Activated T-cell treated with anti-CD3 and anti-CD28 coated beads, Interleukin-2, amount 50 U/mL, for 24 hours (primary cell): ENCODE data around the gene DCLK2.
"Not testable (repeated sequence)": the region's sequence is repeated elsewhere in the genome, so short reads cannot be mapped to it uniquely, and the experiment has no call there.

Experiments used
- DNase-seq: peaks from one replicate; pipeline ENCODE4 v3.0.0-alpha.2; 2020
- H3K27ac Mint-ChIP-seq: 2 replicates; pipeline ENCODE4 v1.8.0; 2020; ENCODE audit warnings: mild to moderate bottlenecking, mixed read lengths
- H3K27me3 Mint-ChIP-seq: 2 replicates; pipeline ENCODE4 v1.8.0; 2020; ENCODE audit warnings: mixed read lengths
- H3K36me3 Mint-ChIP-seq: 2 replicates; pipeline ENCODE4 v1.8.0; 2020; ENCODE audit warnings: low read depth, mixed read lengths
- H3K4me1 Mint-ChIP-seq: 2 replicates; pipeline ENCODE4 v1.8.0; 2020; ENCODE audit warnings: low read depth, mixed read lengths
- H3K4me3 Mint-ChIP-seq: 2 replicates; pipeline ENCODE4 v1.8.0; 2020; ENCODE audit warnings: mild to moderate bottlenecking, moderate library complexity, mixed read lengths
- H3K9me3 Mint-ChIP-seq: 2 replicates; pipeline ENCODE4 v1.8.0; 2020; ENCODE audit warnings: mixed read lengths

DCLK2 gene

DNA sequence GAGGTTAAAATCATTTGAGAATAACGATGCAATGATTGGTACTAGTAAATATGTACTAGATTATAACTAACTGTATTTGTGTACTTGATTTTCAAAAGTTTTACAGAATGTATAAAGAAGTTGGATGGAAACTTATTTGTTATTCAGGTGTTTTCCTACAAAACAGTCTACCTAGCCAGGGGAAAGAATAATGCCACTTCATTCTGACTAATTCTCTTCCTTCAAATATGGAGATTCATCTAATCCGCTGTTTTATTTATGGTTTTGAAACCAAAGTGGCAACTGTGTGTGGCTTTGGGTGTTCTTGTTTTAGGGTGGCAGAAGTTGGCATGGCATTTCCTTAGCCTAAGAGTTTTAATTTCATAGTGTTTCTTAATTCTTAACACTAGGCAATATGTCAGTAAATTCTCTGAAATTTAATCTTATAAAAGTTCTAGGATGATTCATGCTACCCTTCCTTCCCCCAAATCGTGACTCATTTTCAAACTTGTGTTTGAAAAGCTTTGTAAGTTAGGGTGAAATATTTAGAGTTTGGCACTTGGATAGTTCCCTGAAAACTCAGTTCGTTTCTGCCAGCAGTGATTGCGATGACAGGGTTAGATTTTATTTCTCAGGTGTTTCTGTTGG lies 62.6 kb downstream of the DCLK2 start:
- Mint-ChIP-seq H3K4me3 (no peak overlapping the region), H3K36me3 (no peaks in the 10 kb centered on the region), H3K27ac (no peak overlapping the region), H3K27me3 (peaks cover 10% of the 10 kb centered on the region), H3K9me3 (peaks cover 2% of the 10 kb centered on the region), H3K4me1 (peaks cover 6% of the 10 kb centered on the region)
- no peak for DNase-seq

DNA sequence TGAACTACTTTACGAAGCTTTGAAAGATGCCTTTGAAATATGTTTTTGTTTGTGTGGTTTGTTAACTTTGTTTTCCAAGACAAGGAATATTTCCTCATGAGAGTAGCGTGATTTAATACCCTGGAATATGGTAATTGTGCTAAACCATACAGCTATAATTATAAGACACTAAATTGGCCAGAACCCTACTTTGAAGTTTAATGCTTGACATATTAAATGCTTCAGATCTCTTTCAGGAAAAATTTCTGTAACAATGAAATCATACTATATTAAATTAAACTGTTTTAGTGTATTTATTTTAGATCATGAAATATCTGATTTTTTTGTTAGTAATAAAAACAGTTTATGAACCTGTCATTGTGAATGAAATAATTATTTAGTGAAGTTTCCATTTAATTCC lies 63.5 kb downstream of the DCLK2 start:
- no peaks in the 10 kb centered on the region for H3K36me3 Mint-ChIP-seq
- H3K27ac Mint-ChIP-seq: no peak overlapping the region
- no peak overlapping the region for H3K4me3 Mint-ChIP-seq
- peaks cover 2% of the 10 kb centered on the region for H3K9me3 Mint-ChIP-seq
- no peak for DNase-seq
- H3K27me3 Mint-ChIP-seq: peaks cover 10% of the 10 kb centered on the region
- H3K4me1 Mint-ChIP-seq: peaks cover 6% of the 10 kb centered on the region

DNA sequence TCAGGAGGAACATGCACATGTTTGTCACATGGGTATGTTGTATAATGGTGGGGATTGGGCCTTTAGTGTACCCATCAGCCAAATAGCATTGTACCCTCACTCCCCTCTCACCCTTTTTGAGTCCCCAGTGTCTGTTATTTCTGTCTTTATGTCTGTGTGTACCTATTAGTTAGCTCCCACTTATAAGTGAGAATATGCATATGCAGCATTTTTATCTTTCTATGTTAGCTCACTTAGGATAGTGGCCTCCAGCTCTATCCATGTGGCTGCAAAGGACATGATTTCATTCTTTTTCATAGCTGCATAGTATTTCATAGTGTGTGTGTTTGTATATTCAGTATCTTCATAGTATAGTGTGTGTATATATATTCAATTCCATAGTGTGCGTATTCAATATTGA lies 64.6 kb downstream of the DCLK2 start:
- Mint-ChIP-seq H3K27ac (no peak overlapping the region), H3K4me1 (peaks cover 6% of the 10 kb centered on the region), H3K36me3 (no peaks in the 10 kb centered on the region), H3K27me3 (peaks cover 10% of the 10 kb centered on the region), H3K4me3 (no peak overlapping the region), H3K9me3 (peaks cover 2% of the 10 kb centered on the region)
- no peak for DNase-seq

DNA sequence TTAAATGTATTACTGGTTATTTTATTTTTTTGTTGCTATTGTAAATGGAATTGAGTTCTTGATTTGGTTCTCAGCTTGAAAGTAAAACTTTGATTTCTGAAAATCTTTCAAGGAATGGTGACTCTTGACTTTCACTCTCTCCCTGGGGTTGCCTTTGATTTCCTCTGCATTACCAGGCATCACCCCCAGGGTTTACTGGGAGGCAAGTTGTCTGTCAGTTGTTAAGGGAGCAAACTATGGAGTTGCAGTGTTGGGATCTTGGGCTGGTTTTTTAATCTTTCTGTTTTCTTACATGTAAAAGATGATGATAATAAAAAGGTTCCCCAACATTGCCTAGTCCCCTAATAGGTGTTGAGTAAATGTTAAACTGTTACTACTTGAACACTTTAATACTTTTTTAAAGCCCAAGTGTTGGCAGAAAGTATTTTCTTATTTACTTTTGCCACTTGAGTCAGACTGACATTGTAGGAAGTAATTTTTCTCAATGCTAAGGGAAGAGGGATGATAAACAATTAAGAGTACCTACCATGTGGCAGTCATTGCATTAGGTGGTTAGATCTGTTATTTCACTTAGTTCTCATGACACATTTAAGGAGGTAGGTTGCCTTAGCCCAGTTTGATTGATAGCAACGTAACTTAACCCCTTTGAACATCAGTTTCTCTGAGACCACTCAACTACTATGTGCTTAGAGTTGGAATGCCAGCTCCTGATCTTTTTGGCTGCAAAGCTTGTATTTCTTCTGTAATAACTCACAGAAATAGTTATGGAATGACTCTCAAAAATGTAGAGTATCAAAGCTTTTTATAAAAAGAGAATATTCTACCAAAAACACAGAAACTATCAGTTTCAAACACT lies 67.1 kb downstream of the DCLK2 start:
- H3K36me3 Mint-ChIP-seq: no peaks in the 10 kb centered on the region
- no peak for DNase-seq
- no peak overlapping the region for H3K27ac Mint-ChIP-seq
- peaks cover 6% of the 10 kb centered on the region for H3K4me1 Mint-ChIP-seq
- peaks cover 13% of the 10 kb centered on the region for H3K27me3 Mint-ChIP-seq
- H3K4me3 Mint-ChIP-seq: no peak overlapping the region
- peaks cover 2% of the 10 kb centered on the region for H3K9me3 Mint-ChIP-seq

DNA sequence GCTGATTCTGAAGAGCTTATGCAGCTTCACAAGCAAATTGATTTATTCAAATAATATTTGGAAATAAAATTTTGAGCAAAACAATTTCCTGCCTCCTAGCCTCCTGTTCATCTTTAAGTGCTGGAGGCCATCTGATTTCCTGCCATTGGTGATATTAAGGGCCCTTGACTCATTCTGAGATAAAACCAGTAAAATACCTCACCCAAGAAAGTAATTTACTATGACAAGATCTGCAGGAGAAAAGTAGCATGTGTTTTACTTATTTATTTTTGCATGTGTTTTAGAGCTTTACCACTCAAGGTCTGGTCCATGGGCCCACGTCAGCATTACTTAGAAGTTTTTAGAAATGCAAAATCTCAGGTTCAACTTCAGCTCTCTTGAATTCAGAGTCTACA lies 67.7 kb downstream of the DCLK2 start:
- H3K4me3 Mint-ChIP-seq: no peak overlapping the region
- peaks cover 13% of the 10 kb centered on the region for H3K27me3 Mint-ChIP-seq
- H3K36me3 Mint-ChIP-seq: no peaks in the 10 kb centered on the region
- DNase-seq: no peak
- peaks cover 4% of the 10 kb centered on the region for H3K4me1 Mint-ChIP-seq
- no peak overlapping the region for H3K27ac Mint-ChIP-seq
- peaks cover 2% of the 10 kb centered on the region for H3K9me3 Mint-ChIP-seq

DNA sequence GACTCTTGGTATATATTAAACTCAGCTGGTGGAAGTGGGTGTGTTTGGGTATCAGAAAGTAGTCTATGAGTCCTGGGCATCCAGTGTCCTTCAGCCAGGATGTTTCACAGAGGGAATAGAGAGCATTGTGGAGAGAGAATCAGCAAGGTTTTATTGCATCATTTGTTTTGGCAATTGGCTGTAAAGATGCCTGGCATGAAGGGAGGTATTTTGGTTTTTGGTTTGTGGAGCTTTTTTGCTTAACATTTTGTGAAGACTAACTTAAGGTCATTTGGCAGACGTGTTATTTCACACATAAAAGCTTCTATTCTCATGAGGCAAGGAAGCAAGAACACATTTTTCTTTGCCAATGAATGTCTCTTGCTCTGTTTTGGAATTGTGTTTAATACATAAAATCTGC lies 71.1 kb downstream of the DCLK2 start:
- Mint-ChIP-seq H3K27me3 (peaks cover 11% of the 10 kb centered on the region), H3K9me3 (no peaks in the 10 kb centered on the region), H3K36me3 (no peaks in the 10 kb centered on the region), H3K27ac (no peak overlapping the region), H3K4me3 (no peak overlapping the region), H3K4me1 (no peaks in the 10 kb centered on the region)
- DNase-seq: no peak

DNA sequence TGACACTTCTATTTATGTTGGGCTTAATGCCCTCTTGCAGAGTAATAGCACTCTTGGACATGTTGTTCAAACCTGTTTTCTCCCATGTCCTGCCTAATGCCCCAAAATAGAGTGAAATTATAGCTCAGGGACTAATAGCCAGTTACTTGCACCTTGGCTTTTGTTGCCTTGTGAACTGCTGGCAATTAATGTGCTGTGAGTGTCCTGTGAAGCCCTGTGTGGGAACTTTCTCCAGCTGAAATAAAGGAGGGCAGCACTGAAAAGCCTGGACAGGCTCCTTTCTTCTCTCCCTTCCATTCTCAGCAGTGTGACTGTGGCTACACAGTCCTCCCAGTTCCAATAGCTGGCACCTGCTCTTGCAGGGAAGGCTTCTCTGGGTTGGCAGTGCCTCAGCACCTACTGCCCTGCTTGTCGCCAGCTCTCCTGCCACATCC lies 72.4 kb downstream of the DCLK2 start:
- H3K27ac Mint-ChIP-seq: no peak overlapping the region
- H3K4me1 Mint-ChIP-seq: no peaks in the 10 kb centered on the region
- H3K27me3 Mint-ChIP-seq: peaks cover 3% of the 10 kb centered on the region
- no peak overlapping the region for H3K4me3 Mint-ChIP-seq
- DNase-seq: no peak
- no peaks in the 10 kb centered on the region for H3K36me3 Mint-ChIP-seq
- H3K9me3 Mint-ChIP-seq: no peaks in the 10 kb centered on the region

DNA sequence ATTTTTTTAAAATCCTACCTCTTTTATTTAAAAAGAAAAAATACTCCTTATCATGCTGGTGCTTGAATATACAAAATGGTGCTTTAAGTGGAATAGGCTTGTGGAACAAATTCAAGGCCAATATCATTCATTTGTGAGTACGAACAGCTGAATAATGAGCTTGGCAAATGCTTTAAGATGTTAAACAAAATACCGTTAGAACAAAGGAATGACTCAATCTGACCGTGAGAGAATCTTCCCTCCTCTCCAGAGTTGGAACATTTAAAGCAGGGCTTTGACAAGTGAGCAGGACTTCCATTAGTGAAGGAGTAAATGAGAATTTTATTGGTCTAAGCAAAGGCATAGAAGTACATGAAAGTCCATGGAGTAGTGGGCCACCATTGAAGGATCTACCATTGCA lies 74.5 kb downstream of the DCLK2 start:
- Mint-ChIP-seq H3K27me3 (peaks cover 3% of the 10 kb centered on the region), H3K4me1 (no peaks in the 10 kb centered on the region), H3K27ac (no peak overlapping the region), H3K36me3 (no peaks in the 10 kb centered on the region), H3K4me3 (no peak overlapping the region), H3K9me3 (no peaks in the 10 kb centered on the region)
- no peak for DNase-seq

DNA sequence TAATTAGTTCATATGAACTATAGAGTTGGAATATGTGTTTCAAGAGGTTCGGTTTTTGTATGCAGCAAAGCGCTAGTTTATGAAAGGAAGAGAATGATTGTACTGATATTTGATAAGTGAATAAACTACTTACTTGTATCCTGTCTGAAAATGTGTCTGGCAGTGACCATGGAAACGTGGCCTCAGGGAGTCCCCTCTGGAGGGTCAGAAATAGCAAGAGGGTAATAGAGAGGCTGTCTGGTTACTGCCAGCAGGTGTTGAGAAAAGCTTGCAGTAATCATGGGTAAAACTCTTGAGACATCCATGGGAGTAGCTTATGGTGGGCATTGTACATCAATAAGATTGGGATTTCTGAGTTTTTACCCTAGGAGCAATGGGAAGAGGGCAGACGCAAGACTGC lies 77.1 kb downstream of the DCLK2 start:
- no peaks in the 10 kb centered on the region for H3K4me1 Mint-ChIP-seq
- no peaks in the 10 kb centered on the region for H3K27me3 Mint-ChIP-seq
- H3K36me3 Mint-ChIP-seq: no peaks in the 10 kb centered on the region
- DNase-seq: no peak
- no peak overlapping the region for H3K4me3 Mint-ChIP-seq
- no peaks in the 10 kb centered on the region for H3K9me3 Mint-ChIP-seq
- H3K27ac Mint-ChIP-seq: no peak overlapping the region

DNA sequence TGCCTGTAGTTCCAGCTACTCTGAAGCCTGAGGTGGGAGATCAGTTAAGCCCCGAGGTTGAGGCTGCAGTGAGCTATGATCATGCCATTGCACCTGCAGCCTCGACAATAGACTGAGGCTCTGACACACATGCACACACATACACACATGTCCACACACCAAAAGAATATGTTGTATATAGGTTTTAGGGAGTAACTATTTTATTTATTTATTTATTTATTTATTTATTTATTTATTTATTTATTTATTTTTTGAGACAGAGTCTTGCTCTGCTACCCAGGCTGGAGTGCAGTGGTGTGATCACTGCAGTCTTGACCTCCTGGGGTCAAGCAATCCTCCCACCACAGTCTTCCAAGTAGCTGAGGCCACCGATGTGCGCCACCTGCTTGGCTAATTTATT lies 78.3 kb downstream of the DCLK2 start:
- Mint-ChIP-seq H3K27ac (no peak overlapping the region), H3K4me3 (no peak overlapping the region), H3K36me3 (no peaks in the 10 kb centered on the region), H3K27me3 (no peaks in the 10 kb centered on the region), H3K4me1 (no peaks in the 10 kb centered on the region), H3K9me3 (no peaks in the 10 kb centered on the region)
- no peak for DNase-seq

DNA sequence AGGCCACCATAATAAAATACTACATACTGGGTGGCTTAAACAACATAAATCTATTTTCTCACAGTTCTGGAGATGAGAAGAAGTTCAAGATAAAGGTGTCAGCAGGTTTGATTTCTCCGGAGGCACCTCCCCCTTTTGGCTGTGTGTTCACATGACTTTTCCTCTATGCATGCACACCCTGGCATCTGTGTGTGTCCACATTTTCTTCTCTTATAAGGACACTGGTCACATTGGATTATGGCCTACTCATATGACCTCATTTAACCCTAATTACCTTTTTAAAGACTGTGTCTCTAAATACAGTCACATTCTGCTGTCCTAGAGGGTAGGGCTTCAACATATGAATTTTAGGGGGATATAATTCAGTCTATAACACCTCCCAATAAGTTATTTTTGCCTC lies 79.8 kb downstream of the DCLK2 start:
- Mint-ChIP-seq H3K4me3 (no peak overlapping the region), H3K9me3 (no peaks in the 10 kb centered on the region), H3K27me3 (no peaks in the 10 kb centered on the region), H3K4me1 (no peaks in the 10 kb centered on the region), H3K27ac (no peak overlapping the region), H3K36me3 (no peaks in the 10 kb centered on the region)
- DNase-seq: no peak

DNA sequence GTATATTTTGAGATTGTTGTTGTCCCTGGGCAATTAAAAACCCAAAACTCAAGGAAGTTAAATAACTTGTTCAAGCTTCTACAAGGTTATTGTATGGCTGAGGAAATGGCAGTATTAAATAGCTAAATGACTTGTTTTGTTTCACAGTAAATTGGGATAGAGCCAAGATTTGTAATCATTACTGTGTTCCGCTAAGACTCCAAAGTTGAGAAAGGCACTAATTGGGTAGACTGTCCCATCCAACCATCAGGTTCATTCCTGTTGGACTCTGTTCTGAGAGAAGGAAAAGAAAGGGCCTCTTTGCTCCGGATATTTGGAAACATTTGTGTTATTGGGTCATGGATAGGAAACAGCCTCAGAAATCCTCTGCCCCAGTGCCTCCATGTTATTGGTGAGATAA lies 82.2 kb downstream of the DCLK2 start:
- H3K4me3 Mint-ChIP-seq: no peak overlapping the region
- DNase-seq: no peak
- no peak overlapping the region for H3K27ac Mint-ChIP-seq
- H3K4me1 Mint-ChIP-seq: no peaks in the 10 kb centered on the region
- no peaks in the 10 kb centered on the region for H3K36me3 Mint-ChIP-seq
- H3K27me3 Mint-ChIP-seq: no peaks in the 10 kb centered on the region
- no peaks in the 10 kb centered on the region for H3K9me3 Mint-ChIP-seq

DNA sequence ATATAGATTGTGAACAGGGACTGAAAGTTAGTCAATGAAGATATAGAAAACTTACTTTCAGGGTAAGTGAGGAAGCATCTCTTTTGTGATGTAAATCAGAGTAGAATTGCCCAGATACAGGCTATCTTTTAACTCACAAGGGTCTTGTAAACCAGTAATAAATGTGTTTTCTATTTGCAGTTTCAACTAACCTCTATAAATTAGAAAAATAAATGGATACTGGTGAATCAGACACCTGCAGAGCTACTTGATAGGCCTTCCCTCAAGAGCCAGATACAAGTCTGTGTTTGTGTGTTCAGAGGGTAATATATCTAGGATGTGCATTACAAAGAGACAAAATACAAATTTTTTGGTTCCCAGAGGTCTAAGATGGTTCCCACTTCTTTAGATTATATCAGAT lies 82.9 kb downstream of the DCLK2 start:
- H3K36me3 Mint-ChIP-seq: no peaks in the 10 kb centered on the region
- no peaks in the 10 kb centered on the region for H3K27me3 Mint-ChIP-seq
- H3K9me3 Mint-ChIP-seq: no peaks in the 10 kb centered on the region
- no peak overlapping the region for H3K4me3 Mint-ChIP-seq
- H3K27ac Mint-ChIP-seq: no peak overlapping the region
- H3K4me1 Mint-ChIP-seq: no peaks in the 10 kb centered on the region
- DNase-seq: no peak

DNA sequence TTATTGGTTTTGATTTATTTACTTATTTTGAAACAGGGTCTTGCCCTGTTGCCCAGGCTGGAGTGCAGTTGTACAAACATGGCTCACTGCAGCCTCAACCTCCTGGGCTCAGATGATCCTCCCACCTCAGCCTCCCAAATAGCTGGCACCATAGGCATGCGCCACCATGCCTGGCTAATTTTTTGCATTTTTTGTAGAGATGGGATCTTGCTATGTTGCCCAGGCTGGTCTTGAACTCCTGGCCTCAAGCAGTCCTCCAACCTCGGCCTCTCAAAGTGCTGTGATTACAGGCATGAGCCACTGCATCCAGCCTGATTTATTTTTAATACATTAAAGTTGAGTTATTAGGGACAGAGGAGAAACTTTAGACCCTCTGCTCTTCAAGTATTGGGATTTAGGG lies 83.8 kb downstream of the DCLK2 start:
- H3K36me3 Mint-ChIP-seq, H3K9me3 Mint-ChIP-seq, DNase-seq, H3K27me3 Mint-ChIP-seq, H3K4me3 Mint-ChIP-seq, H3K27ac Mint-ChIP-seq, H3K4me1 Mint-ChIP-seq: not testable (repeated sequence)

DNA sequence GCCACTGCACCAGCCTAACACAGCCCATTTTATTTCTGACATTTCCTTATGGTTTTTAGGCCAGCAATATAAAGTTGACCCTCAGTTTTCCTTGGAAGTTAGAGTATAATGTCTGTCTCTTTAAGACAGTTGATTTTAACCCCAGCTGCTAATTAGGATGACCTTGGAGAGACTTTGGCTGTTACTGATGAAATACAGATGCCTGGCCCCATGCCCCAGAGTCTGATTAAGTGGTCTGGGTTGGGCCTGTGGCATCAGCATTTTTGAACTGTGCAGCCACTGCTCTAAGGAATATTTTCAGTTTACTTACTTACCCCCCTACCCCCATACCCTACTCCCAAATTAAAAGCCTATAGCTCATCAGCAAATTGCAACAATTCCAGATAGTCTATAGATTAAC lies 85.8 kb downstream of the DCLK2 start:
- no peak overlapping the region for H3K27ac Mint-ChIP-seq
- no peaks in the 10 kb centered on the region for H3K4me1 Mint-ChIP-seq
- no peaks in the 10 kb centered on the region for H3K36me3 Mint-ChIP-seq
- DNase-seq: no peak
- H3K27me3 Mint-ChIP-seq: no peaks in the 10 kb centered on the region
- H3K9me3 Mint-ChIP-seq: no peaks in the 10 kb centered on the region
- H3K4me3 Mint-ChIP-seq: no peak overlapping the region
